Peyer's patch (tissue), 4 donors: Measurements from ENCODE around the gene OR4X2.

Experiments used
- CTCF ChIP-seq, 6 experiments: fragments of 450-650 bp in 4 of 6; fragments of 200-600 bp in 2 of 6; sonication (generic) in 1 of 6; IDR thresholded peaks; one replicate each; pipeline ENCODE4 v1.5.1; 2017 to 2019; ENCODE audit warnings: antibody characterized with exemption in 6 of 6, mild to moderate bottlenecking in 3 of 6, moderate library complexity in 1 of 6
- POLR2A ChIP-seq, 2 donors: fragments of 450-650 bp; IDR thresholded peaks; one replicate each; pipeline ENCODE4 v1.5.1; 2017; ENCODE audit warnings: antibody characterized with exemption in 2 of 2, mild to moderate bottlenecking in 2 of 2, moderate library complexity in 2 of 2

- TF ChIP-seq POLR2A (IDR thresholded peaks at IDR 0.05), result no peak
- no peak for TF ChIP-seq CTCF (IDR thresholded peaks at IDR 0.05)
These were observed 18.6 kb downstream of the OR4X2 start, which contains the start of gene OR4X1 for GRCh38 chr11:48263423-48263911.
